HepG2 (cell line): ENCODE data around the gene HMBS. TPM values are rescaled to one million over a fixed set of nuclear protein-coding genes. Genes with fewer than 3 reads are reported as not detected.

ENCODE experiments used
- CBFB ChIP-seq: sonication (generic); formaldehyde crosslinking; IDR thresholded peaks from 2 replicates; pipeline ENCODE4 v1.4.0; 2020; ENCODE audit warnings: missing genetic modification reagents
- CERS6 ChIP-seq: sonication (generic); formaldehyde crosslinking; IDR thresholded peaks from 2 replicates; pipeline ENCODE4 v1.5.0; 2020; ENCODE audit warnings: missing genetic modification reagents
- FLYWCH1 ChIP-seq: sonication (generic); formaldehyde crosslinking; IDR thresholded peaks from 2 replicates; pipeline ENCODE4 v1.8.1; 2023; ENCODE audit warnings: mild to moderate bottlenecking, missing genetic modification reagents
- MAZ ChIP-seq, 2 experiments: sonication (generic) in 1 of 2; formaldehyde crosslinking in 1 of 2; IDR thresholded peaks; 2 replicates each; pipeline versions ENCODE4 v1.5.0 to v1.6.1; 2012 to 2020; ENCODE audit warnings: low read depth in 2 of 2, mild to moderate bottlenecking in 2 of 2, borderline replicate concordance in 1 of 2, improper control_type of control experiment in 1 of 2, low read length in 1 of 2, missing genetic modification reagents in 1 of 2, moderate library complexity in 1 of 2
- NFKBIZ ChIP-seq: IDR thresholded peaks from 2 replicates; pipeline ENCODE4 v1.6.1; 2018; ENCODE audit warnings: missing genetic modification reagents, missing compliant biosample characterization
- SMC3 ChIP-seq: IDR thresholded peaks from 2 replicates; pipeline ENCODE4 v1.6.1; 2011; ENCODE audit warnings: low read length, improper control_type of control experiment
- SSRP1 ChIP-seq: IDR thresholded peaks from 2 replicates; pipeline ENCODE4 v1.6.1; 2016; ENCODE audit warnings: control low read depth
- TAF15 ChIP-seq: fragments of 200-400 bp; formaldehyde crosslinking; IDR thresholded peaks from one replicate; pipeline ENCODE4 v1.6.1; 2018; ENCODE audit warnings: mild to moderate bottlenecking, low read depth, low read length; ENCODE audit not compliant: poor library complexity, severe bottlenecking
- USF2 ChIP-seq, 2 experiments: sonication (generic) in 1 of 2; formaldehyde crosslinking in 1 of 2; IDR thresholded peaks; 2 replicates each; pipeline versions ENCODE4 v1.5.1 to v1.6.1; 2011 to 2020; ENCODE audit warnings: borderline replicate concordance in 1 of 2, low read depth in 1 of 2, low read length in 1 of 2, mild to moderate bottlenecking in 1 of 2, missing genetic modification reagents in 1 of 2, moderate library complexity in 1 of 2
- XBP1 ChIP-seq: sonication (generic); formaldehyde crosslinking; IDR thresholded peaks from 2 replicates; pipeline ENCODE4 v1.5.0; 2020; ENCODE audit warnings: missing genetic modification reagents
- ZBTB2 ChIP-seq: sonication (generic); formaldehyde crosslinking; IDR thresholded peaks from 2 replicates; pipeline ENCODE4 v1.8.0; 2022; ENCODE audit warnings: low read depth, missing genetic modification reagents
- ZBTB43 ChIP-seq: sonication (generic); formaldehyde crosslinking; conservative IDR thresholded peaks from 2 replicates; pipeline ENCODE4 v1.4.0; 2020; ENCODE audit warnings: missing genetic modification reagents
- ZNF564 ChIP-seq: sonication (generic); formaldehyde crosslinking; IDR thresholded peaks from 2 replicates; pipeline ENCODE4 v1.8.1; 2023; ENCODE audit warnings: mild to moderate bottlenecking, missing genetic modification reagents
- ZNF687 ChIP-seq: sonication (generic); formaldehyde crosslinking; IDR thresholded peaks from 2 replicates; pipeline ENCODE4 v1.5.1; 2020; ENCODE audit warnings: mild to moderate bottlenecking, missing genetic modification reagents, moderate library complexity
- polyA plus RNA-seq, 8 experiments: library from polyadenylated mRNA; depleted of rRNA in 3 of 8; stranded (reverse) in 7 of 8; unstranded in 1 of 8; fragments of >200 nt; fragmentation: Illumina TruSeq in 4 of 8; extraction: Trizol in 4 of 8; gene quantifications; 2 replicates each; pipeline versions ENCODE4 v1.2.1 to v1.2.3, GENCODE V29; 2011 to 2016; ENCODE audit warnings: low read depth in 4 of 8, missing spikeins in 1 of 8, mixed read lengths in 1 of 8; ENCODE audit not compliant: insufficient read depth in 1 of 8
- total RNA-seq, 5 experiments: library from RNA; depleted of rRNA; stranded (reverse); fragments of >200 nt; fragmentation: Illumina TruSeq; extraction: Trizol; gene quantifications; 2 replicates each; pipeline ENCODE4 v1.2.3, GENCODE V29; 2016; ENCODE audit warnings: low read depth in 1 of 5
- TF ChIP-seq, protein P1 (sequence below): sonication (generic); formaldehyde crosslinking; IDR thresholded peaks from 2 replicates; pipeline ENCODE4 v1.4.0; 2020; ENCODE audit warnings: missing genetic modification reagents

The HMBS gene
- total and polyA plus RNA-seq, 2 of the 13 experiments (the other 11 are each of a cell fraction or from before 2014, with no cell fraction given) = 9.4 to 46.9 TPM

DNA sequence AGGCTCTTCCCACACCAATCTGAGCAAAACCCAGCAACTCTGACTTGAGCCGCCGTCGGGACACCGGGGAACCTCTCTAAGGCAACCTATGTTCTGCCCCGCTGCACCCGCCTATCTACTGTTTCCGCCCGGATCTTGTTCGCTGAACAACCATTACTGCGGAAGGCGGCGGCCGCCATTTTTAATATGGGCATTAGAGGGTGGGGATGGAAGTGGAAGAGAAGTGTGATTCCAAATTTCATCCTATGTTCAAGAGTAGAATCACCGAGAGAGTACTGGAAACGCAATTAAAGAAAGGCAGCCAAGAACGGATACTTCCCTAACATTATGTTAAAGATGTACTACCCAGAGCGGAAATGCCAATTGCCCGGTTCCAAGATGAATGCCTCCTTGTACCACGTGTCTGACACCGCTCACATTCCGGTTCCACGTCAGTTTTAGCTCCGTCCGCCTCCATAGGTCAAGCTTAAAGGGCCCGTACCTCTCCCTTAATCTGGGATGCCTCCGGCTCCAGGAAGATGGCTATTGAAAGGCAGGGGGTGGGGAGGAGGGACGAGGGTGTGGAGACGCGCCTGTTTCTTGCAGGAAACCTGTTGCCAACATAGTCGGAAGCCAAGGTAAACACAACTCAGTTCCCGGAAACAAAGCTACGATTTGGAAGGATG, 17.2 kb downstream of the HMBS start, which contains the start of gene DPAGT1 (continued):
- TF ChIP-seq FLYWCH1 (CRISPR knock-in tag) (no peak), ZNF564 (CRISPR knock-in tag) (no peak), XBP1 (CRISPR knock-in tag) (no peak), ZBTB2 (CRISPR knock-in tag) (no peak), TAF15 (no peak), ZBTB43 (CRISPR knock-in tag) (peak; percentile 2; the same call in 1 of the 2 replicates), USF2 (IDR thresholded peaks at IDR 0.05; ENCODE audit: low read depth, low read length) (peak; percentile 88), USF2 (CRISPR knock-in tag; IDR thresholded peaks at IDR 0.05; ENCODE audit: borderline replicate concordance) (peak; percentile 94; the same call in 1 of the 2 replicates), ZNF687 (CRISPR knock-in tag) (peak; percentile 6), MAZ (IDR thresholded peaks at IDR 0.05; ENCODE audit: borderline replicate concordance, low read depth, low read length) (0 out of 2 replicates have a peak, but pooled peaks have one; percentile 22), MAZ (CRISPR knock-in tag; IDR thresholded peaks at IDR 0.05; ENCODE audit: low read depth) (no peak), SMC3 (no peak), SSRP1 (CRISPR knock-in tag) (no peak), CBFB (CRISPR knock-in tag) (0 out of 2 replicates have a peak, but pooled peaks have one; percentile 29), NFKBIZ (CRISPR knock-in tag) (no peak), CERS6 (CRISPR knock-in tag) (no peak)
- TF ChIP-seq, protein P1, sequence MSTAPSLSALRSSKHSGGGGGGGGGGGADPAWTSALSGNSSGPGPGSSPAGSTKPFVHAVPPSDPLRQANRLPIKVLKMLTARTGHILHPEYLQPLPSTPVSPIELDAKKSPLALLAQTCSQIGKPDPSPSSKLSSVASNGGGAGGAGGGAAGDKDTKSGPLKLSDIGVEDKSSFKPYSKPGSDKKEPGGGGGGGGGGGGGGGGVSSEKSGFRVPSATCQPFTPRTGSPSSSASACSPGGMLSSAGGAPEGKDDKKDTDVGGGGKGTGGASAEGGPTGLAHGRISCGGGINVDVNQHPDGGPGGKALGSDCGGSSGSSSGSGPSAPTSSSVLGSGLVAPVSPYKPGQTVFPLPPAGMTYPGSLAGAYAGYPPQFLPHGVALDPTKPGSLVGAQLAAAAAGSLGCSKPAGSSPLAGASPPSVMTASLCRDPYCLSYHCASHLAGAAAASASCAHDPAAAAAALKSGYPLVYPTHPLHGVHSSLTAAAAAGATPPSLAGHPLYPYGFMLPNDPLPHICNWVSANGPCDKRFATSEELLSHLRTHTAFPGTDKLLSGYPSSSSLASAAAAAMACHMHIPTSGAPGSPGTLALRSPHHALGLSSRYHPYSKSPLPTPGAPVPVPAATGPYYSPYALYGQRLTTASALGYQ (CRISPR knock-in tag) = 0 out of 2 replicates have a peak, but pooled peaks have one; percentile 7
